Measurements from ENCODE around the gene TERT. TPM values are rescaled to one million over a fixed set of nuclear protein-coding genes. Genes with fewer than 3 reads are reported as not detected.

Gene TERT
- total and polyA plus RNA-seq, 2 of the 8 experiments (the other 6 are each of a cell fraction or from before 2014, with no cell fraction given): 13.1 to 23.1 TPM

DNA sequence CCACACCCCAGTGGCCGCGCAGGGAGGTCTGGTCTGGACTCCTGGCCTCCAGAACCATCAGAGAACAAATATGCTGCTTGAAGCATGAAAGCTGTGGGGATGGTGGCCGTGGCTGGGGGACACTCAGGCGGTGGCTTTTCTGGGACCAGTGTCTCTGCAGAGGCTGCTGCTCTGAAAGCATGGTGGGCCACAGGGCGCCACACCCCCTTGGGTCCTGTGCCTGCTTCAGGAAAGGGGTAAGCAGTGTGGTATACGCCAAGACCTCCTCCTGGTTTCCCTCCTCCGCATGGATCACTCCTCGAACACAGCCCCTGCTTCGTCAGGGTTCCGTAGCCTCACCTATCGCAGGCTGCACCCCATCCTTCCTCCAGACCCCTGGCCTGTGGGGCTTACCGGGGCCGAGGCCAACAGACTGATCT lies 19.7 kb upstream of the TERT start:
- Histone ChIP-seq H3K23ac (ENCODE audit: insufficient read length) (no peak overlapping the region), H4K5ac (ENCODE audit: insufficient read length, low read depth, low read length) (no peak overlapping the region), H3K23me2 (ENCODE audit: low read depth, low read length) (no peaks in the 10 kb centered on the region; the same call in 1 of the 2 replicates), H3K27ac (ENCODE audit: low read depth, low read length) (no peak overlapping the region), H3K27me3 (replicated peaks in 1 of 4; ENCODE audit: control insufficient read depth in 3 of 4, extremely low read depth in 1 of 4, insufficient read depth in 3 of 4, low read length in 3 of 4) (no peaks in the 10 kb centered on the region), H2BK5ac (ENCODE audit: low read depth, low read length) (peak overlapping the region; percentile 36; the same call in 1 of the 2 replicates), H3K4ac (replicated peaks; ENCODE audit: insufficient read length, low read depth, low read length) (no peak overlapping the region), H2BK120ac (replicated peaks; ENCODE audit: low read depth, low read length) (no peak overlapping the region), H3K4me2 (ENCODE audit: insufficient read depth in 1 of 2, low read depth in 2 of 2, low read length in 2 of 2) (no peak overlapping the region; a peak in 1 of 4 replicates), H3K4me1 (replicated peaks in 1 of 4; ENCODE audit: control insufficient read depth in 3 of 4, insufficient read depth in 4 of 4, low read length in 3 of 4) (peaks cover 11 to 17% (median 14%) of the 10 kb centered on the region in 4 experiments), H3K36me3 (ENCODE audit: control insufficient read depth in 2 of 4, insufficient read depth in 4 of 4, low read length in 3 of 4) (peaks cover 2 to 15% (median 8%) of the 10 kb centered on the region in 4 experiments; a peak in 6 of 8 replicates), H3K9ac (replicated peaks in 1 of 4; ENCODE audit: extremely low read depth in 1 of 4, low read depth in 3 of 4, low read length in 3 of 4) (no peak overlapping the region), H2AK5ac (ENCODE audit: low read depth, low read length) (no peak overlapping the region), H2BK15ac (ENCODE audit: low read length) (0 out of 2 replicates have a peak overlapping the region, but pooled peaks have one; percentile 63), H3K79me2 (ENCODE audit: control insufficient read depth in 1 of 2, insufficient read depth in 2 of 2, low read length in 2 of 2) (no peaks in the 10 kb centered on the region), H3K18ac (ENCODE audit: extremely low read depth, low read length) (no peak overlapping the region), H4K91ac (replicated peaks; ENCODE audit: insufficient read length, low read length) (peak overlapping the region; percentile 7), H2BK20ac (ENCODE audit: low read length) (0 out of 2 replicates have a peak overlapping the region, but pooled peaks have one; percentile 87), H3K14ac (ENCODE audit: insufficient read length) (no peak overlapping the region), H3K79me1 (ENCODE audit: low read depth, low read length) (no peaks in the 10 kb centered on the region), H2AFZ (ENCODE audit: low read length) (no peak overlapping the region), H3K9me3 (ENCODE audit: insufficient read depth in 2 of 2, low read depth in 1 of 2, low read length in 1 of 2) (peaks cover 0 to 9% of the 10 kb centered on the region in 2 experiments; a peak in 1 of 4 replicates), H2BK12ac (ENCODE audit: low read depth, low read length) (peak overlapping the region; percentile 85; the same call in 1 of the 2 replicates), H4K8ac (ENCODE audit: extremely low read depth, insufficient read depth, low read length) (no peak overlapping the region), H4K20me1 (replicated peaks in 1 of 2; ENCODE audit: control insufficient read depth in 1 of 2, insufficient read depth in 2 of 2, low read length in 2 of 2) (no peaks in the 10 kb centered on the region), H3K4me3 (ENCODE audit: extremely low read depth in 1 of 4, insufficient read depth in 2 of 4, low read depth in 3 of 4, low read length in 4 of 4) (no peak overlapping the region), H3K56ac (replicated peaks; ENCODE audit: insufficient read length, low read depth, low read length) (no peak overlapping the region)
- POLR2A ChIA-PET (ENCODE audit: partially characterized antibody): interaction anchor here (1.8 kb wide), 2 partner anchors 14 to 20 kb away, joined by 5 to 6 read pairs; partner anchors contain the start of gene TERT
- DNase-seq (ENCODE audit: low read depth in 1 of 2, low spot score in 2 of 2) (no peak), FAIRE-seq (no peak)
- 93% methylated on average over 13 of the region's 13 CpGs; no CpG with 5 or more reads in 1 of the 2 experiments for WGBS, 2 experiments (ENCODE audit: extremely low coverage in 1 of 2, insufficient coverage in 1 of 2, insufficient read length in 1 of 2, insufficient replicate concordance in 2 of 2, low coverage in 1 of 2, low lambda C conversion rate in 2 of 2, missing lambda C conversion rate in 1 of 2)
- CTCF ChIA-PET (ENCODE audit: partially characterized antibody): no interaction called here
- TF ChIP-seq MAFK (IDR thresholded peaks at IDR 0.05; ENCODE audit: low read depth, low read length) (no peak), CBX8 (IDR thresholded peaks at IDR 0.05; ENCODE audit: borderline replicate concordance, low read depth, low read length) (no peak), SAP30 (IDR thresholded peaks at IDR 0.05; ENCODE audit: insufficient read depth, insufficient replicate concordance, low read length) (no peak), TBP (IDR thresholded peaks at IDR 0.05; ENCODE audit: low read depth, low read length) (no peak), CTBP2 (IDR thresholded peaks at IDR 0.05; ENCODE audit: borderline replicate concordance, insufficient read depth, insufficient read length, low read length) (no peak), KDM4A (IDR thresholded peaks at IDR 0.05; ENCODE audit: low read depth, low read length, severe bottlenecking) (no peak)
